Osteocyte (in vitro differentiated cells): ENCODE data around the gene IL18. TPM values are rescaled to one million over a fixed set of nuclear protein-coding genes. Genes with fewer than 3 reads are reported as not detected.

Source experiments
- DNase-seq: peaks from one replicate; pipeline ENCODE4 v3.0.0; 2021; ENCODE audit warnings: mixed read lengths; ENCODE audit not compliant: unreplicated experiment; ENCODE audit errors: extremely low spot score
- H3K27ac Mint-ChIP-seq: one replicate; pipeline ENCODE4 v1.8.0; 2021; ENCODE audit warnings: mild to moderate bottlenecking, mixed read lengths; ENCODE audit not compliant: unreplicated experiment
- H3K27me3 Mint-ChIP-seq: one replicate; pipeline ENCODE4 v1.8.0; 2021; ENCODE audit warnings: mixed read lengths; ENCODE audit not compliant: unreplicated experiment
- H3K36me3 Mint-ChIP-seq: one replicate; pipeline ENCODE4 v1.8.0; 2021; ENCODE audit warnings: mixed read lengths; ENCODE audit not compliant: unreplicated experiment
- H3K4me1 Mint-ChIP-seq: one replicate; pipeline ENCODE4 v1.8.0; 2021; ENCODE audit warnings: mixed read lengths; ENCODE audit not compliant: unreplicated experiment
- H3K4me3 Mint-ChIP-seq: one replicate; pipeline ENCODE4 v1.8.0; 2021; ENCODE audit warnings: mild to moderate bottlenecking, moderate library complexity, mixed read lengths; ENCODE audit not compliant: unreplicated experiment
- H3K9me3 Mint-ChIP-seq: one replicate; pipeline ENCODE4 v1.8.0; 2021; ENCODE audit warnings: mixed read lengths; ENCODE audit not compliant: unreplicated experiment
- total RNA-seq: library from RNA; stranded (reverse); gene quantifications from 2 replicates; pipeline ENCODE4 v1.2.1, GENCODE V29; 2021
- TF ChIP-seq, protein P1 (sequence below): fragments of 200-600 bp; sonication (generic); IDR thresholded peaks from 2 replicates; pipeline ENCODE4 v1.5.0; 2021; ENCODE audit warnings: antibody characterized with exemption, mild to moderate bottlenecking, moderate library complexity

The IL18 gene
- total RNA-seq, 1 donor from 2014 or later: 0.59 TPM

DNA sequence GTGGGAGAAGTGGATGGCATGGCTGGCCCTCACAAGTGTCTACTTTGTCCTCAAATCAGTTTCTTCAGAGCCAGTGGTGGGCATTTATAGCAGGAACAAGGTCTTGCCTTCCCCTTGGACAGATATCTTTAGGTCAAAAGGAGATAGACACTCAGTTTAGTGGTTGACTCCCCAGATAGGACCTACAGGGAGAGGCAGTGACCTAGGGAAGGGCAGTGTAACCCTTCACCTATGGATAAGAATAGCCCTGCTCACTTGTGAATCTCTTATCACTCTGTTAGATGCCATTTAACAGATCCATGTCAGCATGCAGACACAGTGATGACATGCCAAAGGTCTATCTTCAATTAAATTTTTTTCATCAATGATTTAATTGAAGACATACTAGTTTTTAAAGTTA is 22.4 kb upstream of the IL18 start:
- H3K27ac Mint-ChIP-seq: no peak overlapping the region
- no peak overlapping the region for H3K4me3 Mint-ChIP-seq
- TF ChIP-seq, protein P1, sequence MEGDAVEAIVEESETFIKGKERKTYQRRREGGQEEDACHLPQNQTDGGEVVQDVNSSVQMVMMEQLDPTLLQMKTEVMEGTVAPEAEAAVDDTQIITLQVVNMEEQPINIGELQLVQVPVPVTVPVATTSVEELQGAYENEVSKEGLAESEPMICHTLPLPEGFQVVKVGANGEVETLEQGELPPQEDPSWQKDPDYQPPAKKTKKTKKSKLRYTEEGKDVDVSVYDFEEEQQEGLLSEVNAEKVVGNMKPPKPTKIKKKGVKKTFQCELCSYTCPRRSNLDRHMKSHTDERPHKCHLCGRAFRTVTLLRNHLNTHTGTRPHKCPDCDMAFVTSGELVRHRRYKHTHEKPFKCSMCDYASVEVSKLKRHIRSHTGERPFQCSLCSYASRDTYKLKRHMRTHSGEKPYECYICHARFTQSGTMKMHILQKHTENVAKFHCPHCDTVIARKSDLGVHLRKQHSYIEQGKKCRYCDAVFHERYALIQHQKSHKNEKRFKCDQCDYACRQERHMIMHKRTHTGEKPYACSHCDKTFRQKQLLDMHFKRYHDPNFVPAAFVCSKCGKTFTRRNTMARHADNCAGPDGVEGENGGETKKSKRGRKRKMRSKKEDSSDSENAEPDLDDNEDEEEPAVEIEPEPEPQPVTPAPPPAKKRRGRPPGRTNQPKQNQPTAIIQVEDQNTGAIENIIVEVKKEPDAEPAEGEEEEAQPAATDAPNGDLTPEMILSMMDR: no peak
- no peaks in the 10 kb centered on the region for H3K4me1 Mint-ChIP-seq
- DNase-seq: no peak
- no peaks in the 10 kb centered on the region for H3K9me3 Mint-ChIP-seq
- no peaks in the 10 kb centered on the region for H3K36me3 Mint-ChIP-seq
- H3K27me3 Mint-ChIP-seq: peaks cover 38% of the 10 kb centered on the region

DNA sequence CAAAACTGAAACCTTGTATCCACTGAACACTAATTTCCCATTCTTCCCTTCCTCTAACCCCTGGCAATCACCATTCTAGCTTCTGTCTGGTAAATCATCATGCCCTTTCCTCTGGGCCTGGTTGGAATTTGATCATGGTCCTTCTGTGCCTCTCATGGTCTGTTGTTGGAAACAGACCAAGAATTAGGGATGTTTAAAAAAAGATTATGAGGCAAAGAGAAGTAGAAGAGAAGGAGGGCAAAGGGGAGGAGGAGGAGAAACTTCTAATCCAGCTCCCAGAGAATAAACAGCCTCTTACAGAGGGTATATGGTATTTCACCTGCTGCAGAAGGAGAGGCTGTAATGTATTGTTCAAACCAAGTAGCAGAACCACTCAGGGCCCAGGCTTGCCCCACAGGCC is 22.0 kb upstream of the IL18 start:
- DNase-seq: no peak
- no peaks in the 10 kb centered on the region for H3K9me3 Mint-ChIP-seq
- TF ChIP-seq, protein P1: no peak
- peaks cover 35% of the 10 kb centered on the region for H3K27me3 Mint-ChIP-seq
- no peak overlapping the region for H3K27ac Mint-ChIP-seq
- H3K4me3 Mint-ChIP-seq: no peak overlapping the region
- no peaks in the 10 kb centered on the region for H3K4me1 Mint-ChIP-seq
- H3K36me3 Mint-ChIP-seq: no peaks in the 10 kb centered on the region

DNA sequence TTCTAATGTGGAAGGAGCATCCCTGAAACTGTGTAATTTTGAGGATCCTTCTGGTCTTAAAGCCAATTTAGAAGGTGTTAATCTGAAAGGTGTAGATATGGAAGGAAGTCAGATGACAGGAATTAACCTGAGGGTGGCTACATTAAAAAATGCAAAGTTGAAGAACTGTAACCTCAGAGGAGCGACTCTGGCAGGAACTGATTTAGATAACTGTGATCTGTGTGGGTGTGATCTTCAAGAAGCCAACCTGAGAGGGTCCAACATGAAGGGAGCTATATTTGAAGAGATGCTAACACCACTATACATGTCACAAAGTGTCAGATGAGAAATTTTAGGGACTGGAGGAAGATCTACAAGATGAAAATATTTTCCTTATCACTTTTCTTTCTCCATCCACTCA is 19.0 kb upstream of the IL18 start:
- H3K9me3 Mint-ChIP-seq: no peaks in the 10 kb centered on the region
- DNase-seq: no peak
- H3K27me3 Mint-ChIP-seq: peaks cover 50% of the 10 kb centered on the region
- H3K4me1 Mint-ChIP-seq: no peaks in the 10 kb centered on the region
- no peak overlapping the region for H3K4me3 Mint-ChIP-seq
- TF ChIP-seq, protein P1: no peak
- H3K36me3 Mint-ChIP-seq: no peaks in the 10 kb centered on the region
- no peak overlapping the region for H3K27ac Mint-ChIP-seq

DNA sequence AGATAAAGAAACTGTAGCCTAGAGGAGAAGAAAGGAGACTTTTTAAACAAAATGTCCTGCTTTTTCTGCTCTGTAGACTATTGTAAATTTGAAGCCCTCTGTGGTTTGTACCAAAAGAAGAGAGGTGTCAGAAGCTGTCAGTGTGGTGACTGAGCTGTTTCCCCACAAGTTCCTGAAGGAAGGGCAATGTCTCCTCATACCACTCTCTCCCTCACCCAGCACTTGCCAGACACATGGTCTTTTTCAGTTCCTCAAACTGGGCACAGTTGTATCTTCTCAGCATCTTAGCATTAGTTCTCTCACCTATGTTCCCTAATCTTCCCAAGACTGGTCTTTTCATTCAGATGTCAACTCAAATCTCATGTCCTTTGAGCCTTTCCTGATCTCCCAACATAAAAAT is 15.7 kb upstream of the IL18 start:
- Mint-ChIP-seq H3K4me3 (no peak overlapping the region), H3K27me3 (peaks cover 58% of the 10 kb centered on the region), H3K27ac (no peak overlapping the region), H3K36me3 (no peaks in the 10 kb centered on the region), H3K4me1 (peaks cover 11% of the 10 kb centered on the region), H3K9me3 (no peaks in the 10 kb centered on the region)
- no peak for DNase-seq
- TF ChIP-seq, protein P1: no peak

DNA sequence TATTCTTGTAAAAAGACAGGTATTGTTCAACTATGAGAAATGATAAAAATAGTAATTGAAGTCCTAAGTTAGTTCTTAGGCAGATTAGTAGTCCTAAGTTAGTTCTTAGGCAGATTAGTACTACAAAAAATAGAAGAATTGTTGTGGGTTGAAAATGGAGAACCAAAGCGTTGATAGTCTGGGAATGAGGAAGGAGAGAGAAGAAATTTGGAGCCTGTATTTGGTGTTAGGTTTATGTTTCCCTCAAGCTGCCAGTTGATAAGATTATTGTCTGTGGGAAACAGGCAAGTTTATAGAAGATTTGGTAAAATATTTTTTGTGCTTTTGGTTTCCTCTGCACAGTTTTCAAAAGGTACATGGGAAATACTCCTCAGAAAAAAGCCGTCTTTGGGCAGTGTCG is 15.0 kb upstream of the IL18 start:
- Mint-ChIP-seq H3K27ac (no peak overlapping the region), H3K4me1 (peaks cover 12% of the 10 kb centered on the region), H3K4me3 (no peak overlapping the region), H3K27me3 (peaks cover 56% of the 10 kb centered on the region), H3K9me3 (no peaks in the 10 kb centered on the region), H3K36me3 (no peaks in the 10 kb centered on the region)
- DNase-seq: no peak
- TF ChIP-seq, protein P1: no peak
